ENCODE measurements around the gene DNAH2. TPM values are rescaled to one million over a fixed set of nuclear protein-coding genes. Genes with fewer than 3 reads are reported as not detected.

DNAH2 gene, protein sequence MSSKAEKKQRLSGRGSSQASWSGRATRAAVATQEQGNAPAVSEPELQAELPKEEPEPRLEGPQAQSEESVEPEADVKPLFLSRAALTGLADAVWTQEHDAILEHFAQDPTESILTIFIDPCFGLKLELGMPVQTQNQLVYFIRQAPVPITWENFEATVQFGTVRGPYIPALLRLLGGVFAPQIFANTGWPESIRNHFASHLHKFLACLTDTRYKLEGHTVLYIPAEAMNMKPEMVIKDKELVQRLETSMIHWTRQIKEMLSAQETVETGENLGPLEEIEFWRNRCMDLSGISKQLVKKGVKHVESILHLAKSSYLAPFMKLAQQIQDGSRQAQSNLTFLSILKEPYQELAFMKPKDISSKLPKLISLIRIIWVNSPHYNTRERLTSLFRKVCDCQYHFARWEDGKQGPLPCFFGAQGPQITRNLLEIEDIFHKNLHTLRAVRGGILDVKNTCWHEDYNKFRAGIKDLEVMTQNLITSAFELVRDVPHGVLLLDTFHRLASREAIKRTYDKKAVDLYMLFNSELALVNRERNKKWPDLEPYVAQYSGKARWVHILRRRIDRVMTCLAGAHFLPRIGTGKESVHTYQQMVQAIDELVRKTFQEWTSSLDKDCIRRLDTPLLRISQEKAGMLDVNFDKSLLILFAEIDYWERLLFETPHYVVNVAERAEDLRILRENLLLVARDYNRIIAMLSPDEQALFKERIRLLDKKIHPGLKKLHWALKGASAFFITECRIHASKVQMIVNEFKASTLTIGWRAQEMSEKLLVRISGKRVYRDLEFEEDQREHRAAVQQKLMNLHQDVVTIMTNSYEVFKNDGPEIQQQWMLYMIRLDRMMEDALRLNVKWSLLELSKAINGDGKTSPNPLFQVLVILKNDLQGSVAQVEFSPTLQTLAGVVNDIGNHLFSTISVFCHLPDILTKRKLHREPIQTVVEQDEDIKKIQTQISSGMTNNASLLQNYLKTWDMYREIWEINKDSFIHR (N-terminal part only)
- total RNA-seq: not detected

DNA sequence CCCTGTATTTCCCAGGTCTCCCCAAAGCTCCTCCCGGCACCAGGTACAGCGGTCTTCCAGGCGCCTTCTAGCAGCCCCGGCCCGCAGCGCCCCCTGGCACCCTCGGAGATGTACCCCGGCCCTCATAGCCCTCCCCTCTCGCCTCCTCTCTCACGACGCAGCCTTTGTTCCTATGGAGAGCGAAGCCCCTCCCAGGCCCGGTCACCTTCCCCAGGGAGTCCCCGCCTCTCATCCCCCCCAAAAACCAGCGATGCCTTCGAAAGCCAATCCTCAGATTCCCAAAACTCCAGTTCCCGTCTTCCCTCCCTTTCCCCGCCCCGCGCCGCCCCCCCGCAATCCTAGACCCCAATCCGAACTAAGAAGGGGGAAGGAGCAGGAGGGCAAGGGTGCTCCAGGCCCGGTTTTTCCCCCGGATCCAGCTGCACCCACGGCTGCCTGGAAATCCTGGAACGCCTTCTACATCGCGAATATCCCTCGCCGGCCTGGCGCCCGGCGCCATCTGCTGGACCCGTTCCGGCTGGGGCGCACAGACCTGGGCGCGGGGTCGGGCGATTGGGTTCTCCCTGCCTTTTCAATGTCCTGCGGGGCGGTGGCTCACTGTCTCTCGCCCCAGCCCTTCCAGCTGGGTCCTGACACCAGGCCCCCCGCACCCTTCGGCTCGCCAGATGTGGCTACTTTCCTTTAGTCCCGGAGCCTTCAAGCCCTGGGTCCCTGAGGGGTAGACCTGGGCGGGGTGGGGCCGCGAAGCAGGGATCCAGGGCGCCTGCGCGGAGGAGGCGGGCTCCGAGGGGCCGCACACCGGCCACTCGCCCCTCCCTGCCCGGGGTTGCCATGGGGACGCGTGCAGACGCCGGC is at the start of gene DNAH2:
Gene DNAH2, plus strand, starts transcription at position 844 of the 855 bp plus-strand sequence. CDS start 1,991 bp downstream, outside the sequence.
- H3K27ac Mint-ChIP-seq: no peak within 1 kb of the TSS
- ChIA-PET POLR2A (interaction anchor here (1.4 kb wide), 1 partner anchor 30 kb away, joined by 5 read pairs; the partner anchor contains the start of gene TP53), CTCF (interaction anchor here (1.0 to 1.5 kb wide), 5 partner anchors 10 to 436 kb away, joined by 3 to 6 read pairs (median 3); partner anchors contain the start of genes SLC2A4 and WRAP53)
- intact Hi-C loops (cut with micrococcal nuclease): no loop called here
- H3K4me3 Mint-ChIP-seq: peak within 1 kb of the TSS; percentile 68
- TF ChIP-seq, protein P1, sequence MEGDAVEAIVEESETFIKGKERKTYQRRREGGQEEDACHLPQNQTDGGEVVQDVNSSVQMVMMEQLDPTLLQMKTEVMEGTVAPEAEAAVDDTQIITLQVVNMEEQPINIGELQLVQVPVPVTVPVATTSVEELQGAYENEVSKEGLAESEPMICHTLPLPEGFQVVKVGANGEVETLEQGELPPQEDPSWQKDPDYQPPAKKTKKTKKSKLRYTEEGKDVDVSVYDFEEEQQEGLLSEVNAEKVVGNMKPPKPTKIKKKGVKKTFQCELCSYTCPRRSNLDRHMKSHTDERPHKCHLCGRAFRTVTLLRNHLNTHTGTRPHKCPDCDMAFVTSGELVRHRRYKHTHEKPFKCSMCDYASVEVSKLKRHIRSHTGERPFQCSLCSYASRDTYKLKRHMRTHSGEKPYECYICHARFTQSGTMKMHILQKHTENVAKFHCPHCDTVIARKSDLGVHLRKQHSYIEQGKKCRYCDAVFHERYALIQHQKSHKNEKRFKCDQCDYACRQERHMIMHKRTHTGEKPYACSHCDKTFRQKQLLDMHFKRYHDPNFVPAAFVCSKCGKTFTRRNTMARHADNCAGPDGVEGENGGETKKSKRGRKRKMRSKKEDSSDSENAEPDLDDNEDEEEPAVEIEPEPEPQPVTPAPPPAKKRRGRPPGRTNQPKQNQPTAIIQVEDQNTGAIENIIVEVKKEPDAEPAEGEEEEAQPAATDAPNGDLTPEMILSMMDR (IDR thresholded peaks at IDR 0.05): peak; percentile 49
- ATAC-seq (peak; percentile 80), DNase-seq (peak; percentile 66)
- H3K27me3 Mint-ChIP-seq: peaks cover 60% of the 10 kb centered on the region
- H3K36me3 Mint-ChIP-seq (ENCODE audit: low read depth): no peaks in the 10 kb centered on the region
- no peaks in the 10 kb centered on the region for H3K9me3 Mint-ChIP-seq
- H3K4me1 Mint-ChIP-seq (ENCODE audit: low read depth): peaks cover 9% of the 10 kb centered on the region

DNA sequence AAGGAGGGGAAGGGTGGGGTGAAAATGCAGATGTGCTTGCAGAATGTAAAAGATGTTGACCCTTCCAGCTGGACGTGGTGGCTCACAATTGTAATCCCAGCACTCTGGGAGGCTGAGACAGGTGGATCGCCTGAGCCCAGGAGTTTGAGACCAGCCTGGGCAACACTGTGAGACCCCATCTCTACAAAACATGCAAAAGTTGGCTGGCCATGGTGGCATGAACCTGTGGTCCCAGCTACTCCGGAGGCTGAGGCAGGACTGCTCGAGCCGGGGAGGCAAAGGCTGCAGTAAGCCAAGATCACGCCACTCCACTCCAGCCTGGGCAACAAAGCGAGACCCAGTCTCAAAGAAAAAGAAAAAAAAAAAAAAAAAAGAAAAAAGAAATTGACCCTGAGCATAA is 49.1 kb upstream of the DNAH2 start:
- Mint-ChIP-seq H3K9me3 (peaks cover 2% of the 10 kb centered on the region), H3K27ac (no peak overlapping the region), H3K36me3 (ENCODE audit: low read depth) (peaks cover 29% of the 10 kb centered on the region), H3K4me3 (no peak overlapping the region), H3K4me1 (ENCODE audit: low read depth) (no peaks in the 10 kb centered on the region), H3K27me3 (no peaks in the 10 kb centered on the region)
- TF ChIP-seq, protein P1 (IDR thresholded peaks at IDR 0.05): no peak
- POLR2A ChIA-PET: interaction anchor here (11.2 kb wide), 1 partner anchor 18 kb away, joined by 78 read pairs; the partner anchor contains the start of genes TP53 and WRAP53
- CTCF ChIA-PET: interaction anchor here (1.1 kb wide), 1 partner anchor 36 kb away, joined by 3 read pairs; no protein-coding TSS in a partner anchor
- DNase-seq (no peak), ATAC-seq (no peak)
- intact Hi-C loops (cut with micrococcal nuclease): no loop called here

DNA sequence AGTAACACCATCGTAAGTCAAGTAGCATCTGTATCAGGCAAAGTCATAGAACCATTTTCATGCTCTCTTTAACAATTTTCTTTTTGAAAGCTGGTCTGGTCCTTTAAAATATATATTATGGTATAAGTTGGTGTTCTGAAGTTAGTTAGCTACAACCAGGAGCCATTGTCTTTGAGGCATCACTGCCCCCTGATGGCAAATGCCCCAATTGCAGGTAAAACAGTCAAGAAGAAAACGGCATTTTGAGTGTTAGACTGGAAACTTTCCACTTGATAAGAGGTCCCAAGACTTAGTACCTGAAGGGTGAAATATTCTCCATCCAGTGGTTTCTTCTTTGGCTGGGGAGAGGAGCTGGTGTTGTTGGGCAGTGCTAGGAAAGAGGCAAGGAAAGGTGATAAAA is 44.3 kb upstream of the DNAH2 start:
- ATAC-seq (no peak), DNase-seq (peak; percentile 79)
- Mint-ChIP-seq H3K9me3 (peaks cover 8% of the 10 kb centered on the region), H3K27ac (no peak overlapping the region), H3K27me3 (no peaks in the 10 kb centered on the region), H3K36me3 (ENCODE audit: low read depth) (peaks cover 48% of the 10 kb centered on the region), H3K4me1 (ENCODE audit: low read depth) (no peaks in the 10 kb centered on the region), H3K4me3 (no peak overlapping the region)
- ChIA-PET CTCF (interaction anchor here (0.7 to 2.9 kb wide), 24 partner anchors 9 to 382 kb away, joined by 3 to 37 read pairs (median 4); partner anchors contain the start of genes ATP1B2, SAT2, SOX15 and TP53), POLR2A (interaction anchor here (0.8 to 11.2 kb wide), 4 partner anchors 13 to 43 kb away, joined by 3 to 78 read pairs (median 6); partner anchors contain the start of genes SHBG, TP53 and WRAP53)
- TF ChIP-seq, protein P1 (IDR thresholded peaks at IDR 0.05): peak; percentile 65
- intact Hi-C loops (cut with micrococcal nuclease): no loop called here

DNA sequence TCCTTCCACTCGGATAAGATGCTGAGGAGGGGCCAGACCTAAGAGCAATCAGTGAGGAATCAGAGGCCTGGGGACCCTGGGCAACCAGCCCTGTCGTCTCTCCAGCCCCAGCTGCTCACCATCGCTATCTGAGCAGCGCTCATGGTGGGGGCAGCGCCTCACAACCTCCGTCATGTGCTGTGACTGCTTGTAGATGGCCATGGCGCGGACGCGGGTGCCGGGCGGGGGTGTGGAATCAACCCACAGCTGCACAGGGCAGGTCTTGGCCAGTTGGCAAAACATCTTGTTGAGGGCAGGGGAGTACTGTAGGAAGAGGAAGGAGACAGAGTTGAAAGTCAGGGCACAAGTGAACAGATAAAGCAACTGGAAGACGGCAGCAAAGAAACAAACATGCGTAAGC is 42.6 kb upstream of the DNAH2 start:
- ChIA-PET POLR2A (interaction anchor here (11.2 kb wide), 1 partner anchor 12 kb away, joined by 78 read pairs; the partner anchor contains the start of genes TP53 and WRAP53), CTCF (interaction anchor here (1.4 to 2.9 kb wide), 2 partner anchors 12 to 32 kb away, joined by 3 to 37 read pairs; partner anchors contain the start of genes TP53 and WRAP53)

More for the DNA sequence above, 42.6 kb upstream of the DNAH2 start:
- peaks cover 46% of the 10 kb centered on the region for H3K36me3 Mint-ChIP-seq (ENCODE audit: low read depth)
- intact Hi-C loops (cut with micrococcal nuclease): no loop called here
- ATAC-seq: no peak
- H3K4me3 Mint-ChIP-seq: no peak overlapping the region
- DNase-seq: no peak
- no peaks in the 10 kb centered on the region for H3K27me3 Mint-ChIP-seq
- no peak overlapping the region for H3K27ac Mint-ChIP-seq
- H3K9me3 Mint-ChIP-seq: peaks cover 8% of the 10 kb centered on the region
- TF ChIP-seq, protein P1 (IDR thresholded peaks at IDR 0.05): no peak
- H3K4me1 Mint-ChIP-seq (ENCODE audit: low read depth): peaks cover 3% of the 10 kb centered on the region
